Measurements from ENCODE around the gene TPX2. TPM values are rescaled to one million over a fixed set of nuclear protein-coding genes. Genes with fewer than 3 reads are reported as not detected.

TPX2 gene
- total RNA-seq, 4 donors from 2014 or later, result 3.2 to 15.7 (median 7.8) TPM

GRCh38 chr20:31723319-31724078 lies 15.6 kb upstream of the TPX2 start:
- TF ChIP-seq EP300 (IDR thresholded peaks at IDR 0.05; ENCODE audit: low read depth) (no peak), POLR2AphosphoS5 (IDR thresholded peaks at IDR 0.05) (peak; percentile 61 to 66 (median 62)), CTCF (IDR thresholded peaks at IDR 0.05) (peak; percentile 90 to 99 (median 97)), POLR2A (IDR thresholded peaks at IDR 0.05) (peak; percentile 22)
- DNase-seq, result peak; percentile 97
- Histone ChIP-seq H3K4me3 (peak overlapping the region; percentile 73 to 82 (median 77)), H3K27ac (peak overlapping the region; percentile 98 to 99 (median 98)), H3K36me3 (no peaks in the 10 kb centered on the region), H3K27me3 (no peaks in the 10 kb centered on the region), H3K4me1 (peaks cover 14 to 42% (median 32%) of the 10 kb centered on the region in 4 donors), H3K9me3 (no peaks in the 10 kb centered on the region)
- in situ Hi-C loops (cut with MboI; ENCODE audit: low pct_ligation_motif_present in 1 of 4, low pct_unique_long_range_greater_than_20kb in 1 of 4, low sequenced_read_pairs in 3 of 4) (loop anchor here in 1 of 4 donors (10.0 kb wide), 1 partner anchor 69 kb away; no protein-coding TSS in a partner anchor), intact Hi-C loops (cut with DNase I; ENCODE audit: low total_unique reads) (loop anchor here (1.0 kb wide), 1 partner anchor 62 kb away; no protein-coding TSS in a partner anchor)
- 0% methylated on average over 42 of the region's 77 CpGs; no CpG with 5 or more reads in 1 of the 2 donors for WGBS, 2 donors (ENCODE audit: low coverage in 1 of 2)

GRCh38 chr20:31731321-31731717 lies 7.8 kb upstream of the TPX2 start:
- no peaks in the 10 kb centered on the region for H3K36me3 ChIP-seq
- H3K4me1 ChIP-seq, result no peaks in the 10 kb centered on the region
- H3K4me3 ChIP-seq, result no peak overlapping the region
- H3K27me3 ChIP-seq, result no peaks in the 10 kb centered on the region
- no peaks in the 10 kb centered on the region for H3K9me3 ChIP-seq
- intact Hi-C loops (cut with DNase I; ENCODE audit: low total_unique reads) (no loop called here), in situ Hi-C loops (cut with MboI; ENCODE audit: low pct_ligation_motif_present in 1 of 4, low pct_unique_long_range_greater_than_20kb in 1 of 4, low sequenced_read_pairs in 3 of 4) (loop anchor here in 1 of 4 donors (25.0 kb wide), 1 partner anchor 169 kb away; no protein-coding TSS in a partner anchor)
- no peak for TF ChIP-seq CTCF (IDR thresholded peaks at IDR 0.05)
- no peak for TF ChIP-seq EP300 (IDR thresholded peaks at IDR 0.05; ENCODE audit: low read depth)
- TF ChIP-seq POLR2AphosphoS5 (IDR thresholded peaks at IDR 0.05), result no peak
- no peak for TF ChIP-seq POLR2A (IDR thresholded peaks at IDR 0.05)
- 85 to 89% methylated on average over 5 to 6 of the region's 6 CpGs for WGBS, 2 donors (ENCODE audit: low coverage in 1 of 2)
- DNase-seq, result no peak
- H3K27ac ChIP-seq, result no peak overlapping the region

- 0 to 1% methylated on average over 8 to 11 of the region's 11 CpGs for WGBS, 2 donors (ENCODE audit: low coverage in 1 of 2)
- no peak for DNase-seq
- intact Hi-C loops (cut with DNase I; ENCODE audit: low total_unique reads) (no loop called here), in situ Hi-C loops (cut with MboI; ENCODE audit: low pct_ligation_motif_present in 1 of 4, low pct_unique_long_range_greater_than_20kb in 1 of 4, low sequenced_read_pairs in 3 of 4) (loop anchor here in 1 of 4 donors (25.0 kb wide), 1 partner anchor 177 kb away; no protein-coding TSS in a partner anchor)
- Histone ChIP-seq H3K27me3 (no peaks in the 10 kb centered on the region), H3K36me3 (no peaks in the 10 kb centered on the region), H3K9me3 (no peaks in the 10 kb centered on the region), H3K4me1 (peaks cover 0 to 20% (median 14%) of the 10 kb centered on the region in 4 donors), H3K4me3 (peak overlapping the region; percentile 20 to 81 (median 58)), H3K27ac (peak overlapping the region; percentile 84 to 86 (median 84))
- TF ChIP-seq POLR2A (IDR thresholded peaks at IDR 0.05) (no peak), CTCF (IDR thresholded peaks at IDR 0.05) (peak in 1 of 5 experiments; percentile 2)
These were observed 474 bp downstream of the TPX2 start for GRCh38 chr20:31739550-31739977.

- intact Hi-C loops (cut with DNase I; ENCODE audit: low total_unique reads) (no loop called here), in situ Hi-C loops (cut with MboI; ENCODE audit: low pct_ligation_motif_present in 1 of 4, low pct_unique_long_range_greater_than_20kb in 1 of 4, low sequenced_read_pairs in 3 of 4) (loop anchor here in 1 of 4 donors (25.0 kb wide), 1 partner anchor 178 kb away; no protein-coding TSS in a partner anchor)
- no peaks in the 10 kb centered on the region for H3K27me3 ChIP-seq
- no peaks in the 10 kb centered on the region for H3K36me3 ChIP-seq
- peak overlapping the region in 3 of 4 donors; percentile 50 to 81 (median 65) for H3K4me3 ChIP-seq
- H3K27ac ChIP-seq, result peak overlapping the region in 3 of 4 donors; percentile 84 to 85 (median 84)
- H3K9me3 ChIP-seq, result no peaks in the 10 kb centered on the region
- WGBS, 2 donors (ENCODE audit: low coverage in 1 of 2), result 0% methylated on average over 1 of the region's 1 CpG
- no peak for DNase-seq
- no peak for TF ChIP-seq POLR2A (IDR thresholded peaks at IDR 0.05)
- TF ChIP-seq EP300 (IDR thresholded peaks at IDR 0.05; ENCODE audit: low read depth), result no peak
- TF ChIP-seq CTCF (IDR thresholded peaks at IDR 0.05), result no peak
- TF ChIP-seq POLR2AphosphoS5 (IDR thresholded peaks at IDR 0.05), result no peak
- peaks cover 0 to 20% (median 14%) of the 10 kb centered on the region in 4 donors for H3K4me1 ChIP-seq
These were observed 1.1 kb downstream of the TPX2 start for GRCh38 chr20:31740208-31740607.
